NCI-H2107 (cell line): ENCODE data around the gene EPN1.
"Not testable (repeated sequence)": the region's sequence is repeated elsewhere in the genome, so short reads cannot be mapped to it uniquely, and the experiment has no call there.

Experiments used
- DNase-seq: peaks from one replicate; lab custom pipeline; 2025; lab: John Stamatoyannopoulos, UW

Gene EPN1

DNA sequence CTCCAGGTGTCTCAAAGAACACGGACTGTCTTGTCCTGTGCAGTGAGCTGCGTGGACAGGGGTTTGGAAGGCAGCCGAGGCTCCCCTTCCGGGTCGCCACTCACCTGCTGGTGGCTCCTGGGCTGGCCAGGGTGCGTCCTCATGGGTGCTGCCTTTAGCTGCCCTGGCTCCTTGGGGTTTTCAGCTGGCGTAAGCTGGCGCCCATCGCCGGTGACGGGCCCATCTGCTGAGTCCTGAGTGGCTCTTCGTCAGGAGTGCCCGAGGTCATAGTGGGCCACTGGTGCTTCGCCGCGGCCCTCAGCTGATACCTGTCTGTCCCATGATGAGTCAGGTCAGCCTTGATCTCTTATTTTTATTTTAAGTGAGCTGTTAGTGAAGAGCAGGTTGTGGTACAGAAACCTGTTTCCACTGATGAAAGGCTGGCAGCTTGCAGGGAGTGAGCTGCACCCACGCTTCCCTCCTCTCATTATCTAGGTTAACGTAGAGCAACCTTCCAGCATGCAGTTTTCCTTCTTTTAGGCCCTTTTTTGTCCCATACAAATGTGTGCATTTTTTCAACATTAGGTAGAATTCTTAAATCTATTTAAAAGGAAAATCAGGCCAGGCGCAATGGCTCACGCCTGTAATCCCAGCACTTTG is 18.4 kb downstream of the EPN1 start:
- DNase-seq, result no peak

DNA sequence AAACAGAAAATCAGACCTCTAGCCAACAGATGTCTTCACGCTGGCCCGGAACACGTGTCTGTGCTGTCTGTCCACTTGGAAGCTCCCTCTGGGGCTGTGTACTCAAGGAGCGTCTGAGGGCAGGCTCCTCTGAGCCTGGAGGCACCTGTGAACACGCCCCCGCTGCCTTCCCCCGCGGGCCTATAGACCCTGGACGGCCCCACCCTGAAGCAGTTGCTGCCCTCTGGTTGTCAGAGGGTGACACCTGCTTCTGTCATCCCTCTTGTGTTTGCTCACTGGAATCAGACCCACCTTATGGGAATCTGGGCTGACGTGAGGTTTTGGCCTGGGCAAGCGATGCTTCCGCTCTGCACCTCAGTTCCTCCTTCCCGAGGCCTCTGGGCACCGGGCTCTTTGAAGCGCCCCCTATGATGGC is 19.2 kb downstream of the EPN1 start:
- DNase-seq, result no peak

DNA sequence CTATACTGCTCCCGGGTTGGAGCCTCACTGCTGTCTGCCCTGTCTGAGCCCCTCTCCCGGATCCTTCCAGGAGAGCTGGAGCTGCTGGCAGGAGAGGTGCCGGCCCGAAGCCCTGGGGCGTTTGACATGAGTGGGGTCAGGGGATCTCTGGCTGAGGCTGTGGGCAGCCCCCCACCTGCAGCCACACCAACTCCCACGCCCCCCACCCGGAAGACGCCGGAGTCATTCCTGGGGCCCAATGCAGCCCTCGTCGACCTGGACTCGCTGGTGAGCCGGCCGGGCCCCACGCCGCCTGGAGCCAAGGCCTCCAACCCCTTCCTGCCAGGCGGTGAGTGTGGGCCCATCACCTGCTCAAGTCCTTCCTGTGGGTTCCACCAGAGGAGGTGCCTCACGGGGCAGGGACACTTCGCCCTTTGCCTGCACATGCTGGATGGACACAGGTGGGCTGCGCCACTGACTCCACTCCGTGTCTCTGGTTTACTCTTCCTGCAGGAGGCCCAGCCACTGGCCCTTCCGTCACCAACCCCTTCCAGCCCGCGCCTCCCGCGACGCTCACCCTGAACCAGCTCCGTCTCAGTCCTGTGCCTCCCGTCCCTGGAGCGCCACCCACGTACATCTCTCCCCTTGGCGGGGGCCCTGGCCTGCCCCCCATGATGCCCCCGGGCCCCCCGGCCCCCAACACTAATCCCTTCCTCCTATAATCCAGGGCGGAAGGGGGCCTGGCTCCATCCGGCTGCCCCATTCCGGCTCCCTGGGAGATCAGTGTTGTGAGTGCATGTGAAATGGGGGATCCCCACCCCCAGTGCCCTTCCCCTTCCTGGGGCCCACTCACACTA is 19.8 kb downstream of the EPN1 start:
- no peak for DNase-seq

DNA sequence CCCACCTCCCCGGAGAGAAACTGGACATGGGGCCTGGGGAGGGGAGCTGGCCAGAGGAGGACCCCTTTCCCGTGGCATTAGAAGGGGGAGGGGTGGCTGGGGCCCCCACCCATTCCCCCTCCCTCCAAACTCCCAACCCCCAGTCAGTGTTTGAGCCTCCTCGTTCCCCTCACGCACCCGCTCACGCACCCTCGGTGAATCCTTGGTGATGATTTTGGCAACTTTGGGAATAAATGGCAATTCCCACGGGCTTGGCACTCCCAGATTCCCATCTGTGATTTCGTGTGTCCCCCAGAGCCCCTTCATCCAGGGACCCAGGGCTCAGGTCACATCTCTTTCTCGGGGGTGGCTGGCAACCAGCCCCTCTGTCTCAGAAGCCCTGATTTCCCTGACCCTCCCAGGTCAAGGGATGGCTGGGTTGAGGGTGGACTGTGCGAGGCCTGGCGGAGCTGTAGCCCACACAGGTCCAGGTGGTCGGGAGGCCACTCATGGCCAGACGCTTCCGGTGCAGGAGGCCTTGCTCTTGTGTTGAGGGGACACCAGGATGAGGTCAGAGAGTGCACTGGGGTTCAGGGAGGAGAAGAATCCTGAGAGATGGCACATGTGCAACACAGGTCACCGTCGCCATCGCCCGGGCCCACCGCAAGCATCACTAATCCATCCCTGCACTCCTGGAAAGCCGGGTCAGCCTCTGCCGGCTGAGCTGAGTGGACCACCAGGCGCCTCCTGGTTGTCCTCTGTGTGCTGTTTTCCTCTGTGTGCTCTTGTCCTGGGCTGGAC is 20.7 kb downstream of the EPN1 start:
- DNase-seq, result no peak

DNA sequence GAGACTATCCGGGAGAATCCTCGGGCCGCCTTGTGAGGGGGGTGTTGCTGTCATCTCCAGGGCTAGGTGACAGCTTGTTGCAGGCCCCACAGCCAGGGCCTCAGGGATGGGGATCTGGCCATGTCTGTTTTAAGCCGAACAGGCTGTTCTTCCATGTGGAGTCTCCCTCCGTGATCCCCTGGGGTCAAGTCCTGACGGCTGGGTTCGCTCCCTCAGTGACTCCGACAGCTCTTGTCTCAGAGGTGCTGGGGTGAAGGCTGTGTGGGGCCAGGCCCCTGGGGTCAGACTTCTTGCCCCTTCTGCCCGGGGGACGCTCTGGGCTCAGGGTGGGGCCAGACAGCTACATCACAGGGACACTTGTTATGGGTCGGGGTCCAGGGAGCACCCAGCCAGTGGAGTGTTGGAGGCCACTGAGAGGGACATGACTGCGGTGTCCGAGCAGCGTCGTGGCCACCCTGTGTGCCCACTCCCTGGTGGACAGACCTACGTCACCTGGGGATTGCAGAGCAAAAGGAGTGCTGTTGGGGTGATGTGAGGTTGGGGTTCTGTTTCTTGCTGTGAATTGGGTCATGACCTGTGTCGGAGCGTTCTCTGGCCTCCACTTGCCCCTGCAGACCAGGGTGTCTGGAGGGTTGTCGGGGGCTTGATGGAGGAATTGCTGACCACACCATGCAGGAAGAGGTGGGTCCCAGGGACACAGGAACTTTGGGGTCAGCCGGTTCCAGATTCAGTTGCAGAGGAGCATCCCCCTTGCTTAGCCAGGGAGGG is 21.5 kb downstream of the EPN1 start:
- DNase-seq, result no peak

DNA sequence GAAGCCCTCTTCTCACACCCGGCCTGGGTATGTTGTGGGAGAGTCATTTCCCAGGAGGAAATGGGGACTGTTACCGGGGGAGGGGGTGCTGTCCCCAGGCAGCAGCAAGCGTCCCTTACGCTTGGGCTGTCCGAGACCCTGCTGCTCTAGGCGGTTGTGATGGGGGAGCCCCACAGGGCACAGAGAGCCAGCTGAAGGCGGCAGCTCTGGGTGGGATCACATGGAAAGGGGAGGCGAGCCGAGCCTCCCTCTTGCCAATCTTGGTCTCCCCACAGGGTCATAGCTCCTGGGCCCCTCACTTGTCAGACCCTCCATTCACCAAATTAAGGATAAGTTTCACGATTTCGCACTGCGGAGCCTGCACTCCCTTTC is 22.0 kb downstream of the EPN1 start:
- DNase-seq, result no peak

DNA sequence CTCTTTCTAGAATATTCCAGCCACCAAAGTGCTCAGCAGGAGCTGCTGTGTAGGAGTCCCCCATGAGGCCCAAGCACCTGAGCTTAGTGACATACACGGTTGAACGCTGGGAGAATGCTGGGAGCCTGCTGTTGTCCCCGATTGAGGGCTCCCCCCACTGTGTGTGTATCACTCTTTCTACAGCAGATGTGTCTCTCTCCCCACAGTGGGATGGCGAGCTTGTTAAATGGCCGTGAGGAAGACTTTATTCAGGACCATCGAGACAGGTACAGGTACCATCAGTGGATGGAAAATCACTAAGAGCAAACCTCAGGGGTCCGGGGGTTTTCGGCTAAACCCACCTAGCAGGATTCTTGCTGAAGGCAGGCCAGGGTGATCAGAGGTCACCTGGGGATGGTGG is 22.7 kb downstream of the EPN1 start:
- no peak for DNase-seq

DNA sequence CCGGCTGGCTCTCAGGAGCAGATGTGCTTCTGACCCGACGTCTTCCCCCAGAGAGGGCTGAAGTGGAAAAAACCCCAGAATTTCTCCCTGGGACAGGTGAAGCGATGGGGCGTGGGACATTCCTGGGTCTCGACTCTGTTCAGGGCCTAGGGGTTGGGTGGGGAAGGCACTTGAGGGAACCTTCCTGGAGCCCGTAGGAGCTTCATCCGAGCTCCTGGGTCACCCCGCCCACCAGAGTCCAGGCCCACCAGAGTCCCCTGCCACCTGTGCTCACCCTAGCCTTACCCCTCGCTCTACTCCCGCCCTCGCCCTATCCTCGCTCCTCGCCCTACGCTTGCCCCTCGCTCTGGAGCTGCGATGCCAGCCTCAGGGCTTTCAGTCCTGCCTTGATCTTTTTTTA is 23.2 kb downstream of the EPN1 start:
- no peak for DNase-seq

DNA sequence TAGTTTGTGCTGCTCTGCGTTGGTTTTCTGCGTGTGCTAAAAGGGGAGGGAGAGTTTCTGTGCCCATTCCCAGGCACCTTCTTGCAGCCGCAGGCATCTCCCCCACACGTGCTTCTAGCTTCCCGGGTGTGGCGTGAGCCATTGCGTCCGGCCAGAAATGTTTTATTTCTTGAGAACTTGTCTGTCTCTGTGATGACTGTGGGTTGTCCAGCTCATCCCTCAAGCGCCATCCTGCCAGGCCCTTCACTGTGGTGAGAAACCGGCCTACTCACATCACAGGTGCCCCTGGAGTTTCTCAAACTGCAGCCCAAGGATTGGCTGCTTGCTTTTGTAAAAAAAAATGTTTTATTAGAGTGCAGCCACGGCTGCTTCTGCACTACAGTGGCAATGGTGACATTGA is 24.2 kb downstream of the EPN1 start:
- no peak for DNase-seq

DNA sequence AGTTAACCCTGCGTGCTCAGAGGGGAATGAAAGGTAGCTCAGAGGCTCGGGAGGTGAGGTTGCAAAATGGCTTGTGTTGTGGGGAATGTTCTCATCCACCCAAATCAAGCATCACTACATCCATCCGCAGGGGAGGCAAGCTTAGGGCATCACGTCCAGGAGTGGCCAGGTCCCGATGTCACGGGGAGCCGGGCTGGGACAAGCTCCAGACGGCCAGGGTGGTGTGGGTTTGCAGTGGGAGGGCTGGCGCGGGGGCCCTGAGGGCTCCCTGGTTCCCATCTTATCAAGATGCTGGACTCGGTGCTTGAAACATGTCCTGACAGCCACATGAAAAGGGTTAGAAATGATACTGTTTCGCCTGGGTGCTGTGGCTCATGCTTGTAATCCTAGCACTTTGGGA is 25.8 kb downstream of the EPN1 start:
- DNase-seq, result no peak

DNA sequence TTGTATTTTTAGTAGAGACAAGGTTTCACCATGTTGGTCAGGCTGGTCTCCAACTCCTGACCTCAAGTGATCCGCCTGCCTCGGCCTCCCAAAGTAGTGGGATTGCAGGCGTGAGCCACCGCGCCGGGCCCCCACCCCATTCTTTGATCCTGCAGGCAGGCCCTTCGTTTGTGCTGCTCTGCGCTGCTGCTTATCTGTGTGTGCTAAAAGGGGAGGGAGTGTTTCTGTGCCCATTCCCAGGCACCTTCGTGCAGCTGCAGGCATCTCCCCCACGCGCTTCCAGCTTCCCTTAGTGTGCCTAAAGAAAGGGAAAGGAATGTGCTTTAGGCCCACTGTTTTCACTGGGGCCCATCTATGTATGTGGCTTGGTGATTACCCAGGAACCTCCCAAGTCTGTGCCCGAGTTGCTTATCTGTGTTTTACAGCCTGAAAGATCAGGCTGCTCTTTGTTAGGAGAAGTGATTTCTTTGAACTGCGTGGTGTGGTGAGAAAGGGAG is 27.2 kb downstream of the EPN1 start:
- DNase-seq, result no peak

DNA sequence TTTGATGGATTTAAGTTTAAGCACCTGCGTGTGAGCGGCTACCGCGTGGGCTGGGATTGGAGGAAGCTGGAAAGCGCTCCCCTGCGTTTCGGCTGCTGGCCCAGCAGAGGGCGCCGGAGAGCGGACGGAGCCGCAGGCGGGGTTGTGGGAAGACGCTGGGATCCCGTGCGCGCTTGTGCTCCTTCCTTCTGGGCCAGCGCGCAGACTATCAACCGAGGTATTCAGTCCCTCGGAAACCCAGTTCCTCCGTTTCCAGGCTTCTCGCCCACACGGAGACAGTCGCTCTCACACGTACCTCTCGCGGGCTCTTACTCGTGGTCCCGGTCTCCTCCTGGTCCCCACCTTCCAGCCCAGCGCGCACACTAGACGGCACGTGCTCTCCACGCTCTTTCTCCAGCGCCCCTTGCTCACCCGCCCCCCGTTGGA is 28.8 kb downstream of the EPN1 start:
- DNase-seq, result no peak

DNA sequence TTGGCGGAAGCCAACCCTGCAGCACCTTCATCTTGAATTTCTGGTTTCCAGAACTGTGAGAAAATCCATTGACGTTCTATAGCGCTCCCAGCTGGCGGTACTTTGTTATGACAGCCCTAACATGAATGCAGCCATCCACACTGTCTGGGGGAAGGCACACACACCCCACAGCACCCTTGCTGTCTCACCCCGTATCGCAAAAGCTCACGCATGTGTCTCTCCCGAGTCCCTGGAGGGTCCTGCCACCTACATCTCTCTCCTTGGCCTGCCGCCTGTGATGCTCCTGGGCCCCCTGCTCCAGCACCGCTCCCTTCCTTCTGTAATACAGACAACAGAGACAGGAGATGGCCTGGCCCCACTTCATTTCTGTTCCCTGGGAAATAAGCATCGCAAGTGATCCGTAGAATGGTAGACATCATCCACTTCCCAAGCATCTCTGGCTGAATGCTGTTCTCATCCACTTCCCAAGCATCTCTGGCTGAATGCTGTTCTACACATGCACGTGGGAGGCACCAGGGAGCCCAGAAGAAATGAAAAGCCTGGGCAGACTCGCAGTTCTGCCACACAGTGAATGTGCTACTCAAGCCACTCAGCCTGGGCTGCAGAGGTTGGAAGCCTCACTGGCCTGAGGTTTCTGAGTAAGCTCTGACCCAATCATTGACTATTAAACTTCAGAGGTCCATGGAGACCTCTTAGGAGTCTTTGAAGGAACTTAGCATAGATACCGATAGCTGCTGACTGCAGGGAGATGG is 29.6 kb downstream of the EPN1 start:
- no peak for DNase-seq

DNA sequence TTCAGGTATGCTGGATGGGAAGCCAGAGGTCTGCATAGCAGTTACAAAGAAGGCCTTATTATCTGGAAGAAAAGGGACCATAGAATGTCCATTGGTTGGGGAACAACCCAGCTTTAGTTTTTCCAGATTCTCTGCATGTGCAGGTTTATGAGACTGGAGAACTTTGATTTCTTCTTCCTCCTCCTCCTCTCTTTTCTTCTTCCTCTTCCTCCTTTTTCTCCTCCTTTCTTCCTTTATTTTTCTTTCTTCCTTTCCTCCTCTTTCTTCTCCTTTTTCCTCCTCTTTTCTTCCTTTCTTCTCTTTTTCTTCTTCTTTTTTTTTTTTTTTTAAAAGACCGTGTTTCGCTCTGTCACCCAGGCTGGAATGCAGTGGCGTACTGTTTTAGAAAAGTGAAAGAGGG is 30.9 kb downstream of the EPN1 start:
- DNase-seq, result no peak

DNA sequence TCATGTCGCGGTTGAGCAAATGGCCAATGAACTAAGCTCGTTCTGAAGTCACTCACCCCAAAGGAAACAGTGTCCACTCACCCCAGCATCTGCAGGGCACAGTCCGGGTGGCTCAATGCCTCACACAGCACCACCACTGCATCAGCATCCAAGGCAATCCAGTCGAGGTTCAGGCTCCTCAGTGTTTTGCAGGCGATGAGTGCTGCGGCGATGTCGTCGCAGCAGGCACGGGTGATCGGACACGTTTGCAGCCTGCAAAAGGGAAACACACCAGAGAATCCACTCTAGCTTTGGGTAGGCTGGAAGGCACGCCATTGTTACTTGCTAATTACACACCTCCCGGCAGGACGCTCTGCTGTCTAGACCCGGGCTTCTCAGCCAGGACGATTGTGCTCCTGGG is 36.7 kb downstream of the EPN1 start:
- DNase-seq, result no peak

DNA sequence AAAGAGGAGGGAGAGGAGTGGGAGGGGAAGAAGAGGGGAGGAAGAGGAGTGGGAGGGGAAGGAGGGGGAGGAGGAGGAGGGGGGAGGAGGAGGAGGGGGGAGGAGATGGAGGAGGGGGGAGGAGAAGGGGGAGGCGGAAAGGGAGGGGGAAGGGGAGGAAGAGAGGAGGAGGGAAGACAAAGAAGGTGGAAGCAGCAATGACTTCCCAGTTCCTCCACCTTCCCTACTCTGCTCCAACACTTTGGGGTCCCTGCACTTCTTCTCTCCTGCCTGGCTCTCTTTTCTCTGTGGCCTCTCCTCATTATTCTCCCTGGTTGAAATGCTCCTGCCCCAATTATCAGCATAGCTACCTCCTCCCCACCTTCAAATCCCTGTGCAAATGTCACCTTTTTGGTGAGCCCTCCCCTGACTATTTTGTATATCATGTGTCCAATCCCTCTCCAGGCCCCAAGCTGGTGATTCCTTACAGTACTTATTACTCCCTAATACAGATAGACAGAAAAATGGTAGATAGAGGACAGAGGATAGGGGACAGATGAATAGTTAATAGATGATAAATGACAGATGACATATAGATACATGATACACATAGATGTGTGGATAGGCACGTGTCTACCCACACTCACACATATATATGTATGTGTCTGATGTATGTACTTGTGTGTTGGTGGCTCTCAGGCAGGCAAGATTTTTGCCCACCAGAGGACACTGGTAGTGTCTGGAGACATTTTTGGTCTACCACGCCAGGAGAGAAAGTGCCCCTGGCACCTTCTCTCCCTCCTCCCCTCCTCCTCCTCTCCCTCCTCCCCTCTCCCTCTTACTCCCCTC is 38.0 kb downstream of the EPN1 start:
- no peak for DNase-seq

DNA sequence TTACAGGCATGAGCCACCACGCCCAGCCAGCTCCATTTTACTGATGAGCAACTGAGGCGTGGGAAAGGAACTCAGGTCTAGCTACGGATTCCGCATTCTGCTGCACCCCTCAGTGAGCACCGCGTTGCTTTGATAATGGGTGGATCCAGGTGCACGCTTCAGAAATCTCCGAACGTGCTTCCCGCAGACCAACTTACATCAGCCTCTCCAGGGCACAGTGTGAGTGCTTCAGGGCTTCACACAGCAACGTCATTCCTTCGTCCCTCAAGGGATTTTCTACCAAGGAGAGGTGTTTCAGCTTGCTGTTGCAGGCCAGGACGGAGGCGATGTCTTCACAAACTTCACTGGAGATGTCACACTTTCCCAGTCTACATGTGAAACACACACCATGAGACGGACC is 41.5 kb downstream of the EPN1 start:
- DNase-seq, result no peak

DNA sequence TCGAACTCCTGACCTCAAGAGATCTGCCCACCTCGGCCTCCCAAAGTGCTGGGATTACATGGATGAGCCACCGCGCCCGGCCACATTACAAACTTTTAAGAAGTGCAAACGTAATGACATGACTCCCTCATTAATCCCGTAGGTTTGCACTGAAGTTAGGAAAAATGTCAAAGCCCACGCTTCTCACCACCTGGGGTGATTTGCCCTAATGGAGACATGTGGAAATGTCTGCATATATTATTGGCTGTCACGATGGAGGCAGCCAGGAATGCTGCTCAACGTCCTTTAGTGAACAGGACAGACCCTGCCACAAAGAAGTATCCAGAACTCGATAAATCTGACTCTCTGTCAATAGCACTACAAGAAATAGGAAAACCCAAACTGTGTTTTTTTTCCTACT is 42.2 kb downstream of the EPN1 start:
- DNase-seq, result no peak

DNA sequence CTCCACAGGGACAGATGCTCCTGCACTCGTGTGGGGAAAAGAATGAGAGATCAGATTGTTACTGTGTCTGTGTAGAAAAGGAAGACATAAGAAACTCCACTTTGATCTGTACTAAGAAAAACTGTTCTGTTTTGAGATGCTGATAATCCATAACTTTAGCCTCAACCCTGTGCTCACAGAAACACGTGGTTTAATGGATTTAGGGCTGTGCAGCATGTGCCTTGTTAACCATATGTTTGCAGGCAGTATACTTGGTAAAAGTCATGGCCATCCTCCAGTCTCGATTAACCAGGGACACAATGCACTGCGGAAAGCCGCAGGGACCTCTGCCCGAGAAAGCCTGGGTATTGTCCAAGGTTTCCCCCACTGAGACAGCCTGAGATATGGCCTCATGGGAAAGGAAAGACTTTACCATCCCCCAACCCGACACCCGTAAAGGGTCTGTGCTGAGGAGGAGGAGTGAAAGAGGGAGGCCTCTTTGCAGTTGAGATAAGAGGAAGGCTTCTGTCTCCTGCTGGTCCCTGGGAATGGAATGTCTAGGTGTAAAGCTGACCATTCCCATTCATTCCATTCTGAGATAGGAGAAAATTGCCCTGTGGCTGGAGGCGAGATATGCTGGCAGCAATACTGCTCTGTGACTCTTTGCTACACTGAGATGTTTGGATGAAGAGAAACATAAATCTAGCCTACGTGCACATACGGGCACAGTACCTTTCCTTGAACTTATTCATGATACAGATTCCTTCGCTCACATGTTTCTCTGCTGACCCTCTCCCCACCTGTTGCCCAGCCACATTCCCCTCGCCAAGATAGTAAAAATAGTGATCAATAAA is 43.1 kb downstream of the EPN1 start:
- not testable (repeated sequence) for DNase-seq
